GM18909 (cell line): Measurements from ENCODE around the gene NKTR.

ENCODE experiments used
- ATAC-seq: cut with Tn5 transposase; IDR thresholded peaks from one replicate; pipeline ENCODE4 v1.9.1; 2021; ENCODE audit warnings: mild to moderate bottlenecking; ENCODE audit not compliant: unreplicated experiment, poor library complexity

Gene NKTR

DNA sequence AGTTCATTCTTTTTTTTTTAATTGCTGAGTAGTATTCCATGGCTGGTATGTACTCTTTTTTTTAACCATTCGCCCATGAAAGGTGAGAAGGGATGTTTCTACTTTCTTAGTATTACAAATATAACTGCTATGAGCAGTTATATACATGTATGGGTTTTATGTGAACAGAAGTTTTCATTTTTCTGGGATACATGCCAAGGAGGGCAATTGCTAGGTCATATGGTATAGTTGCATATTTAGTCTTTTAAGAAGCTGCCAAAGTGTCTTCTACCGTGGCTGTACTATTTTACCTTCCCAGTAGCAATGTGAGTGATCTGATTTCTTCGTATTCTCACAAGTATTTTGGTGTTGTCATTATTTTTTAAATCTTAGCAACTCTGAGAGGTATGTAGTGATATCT, 73.7 kb downstream of the NKTR start:
- ATAC-seq = no peak

- ATAC-seq = no peak
Measured at GRCh38 chr3:42675909-42676308, 75.4 kb downstream of the NKTR start.

DNA sequence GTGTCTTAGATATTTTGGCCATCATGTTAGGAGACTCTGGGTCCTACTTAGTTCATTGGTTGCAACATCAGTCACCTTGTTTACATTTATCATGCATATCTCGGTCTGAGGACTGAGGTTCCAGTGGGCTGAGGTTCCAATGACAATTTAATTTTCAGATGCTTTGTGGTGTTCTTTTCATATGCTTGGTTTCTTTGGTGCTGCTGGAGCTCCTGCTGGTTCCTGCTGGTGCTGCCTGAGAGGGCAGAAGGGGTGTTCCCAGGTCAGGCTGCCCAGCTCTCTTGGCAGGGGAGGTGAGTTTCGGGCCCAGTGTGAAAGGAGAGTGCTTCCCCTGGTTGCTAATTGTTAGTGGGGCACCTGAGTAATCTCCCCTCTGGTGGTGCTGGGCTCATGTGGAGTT, 78.0 kb downstream of the NKTR start:
- ATAC-seq = no peak

- no peak for ATAC-seq
Measured at GRCh38 chr3:42680271-42680670, 79.8 kb downstream of the NKTR start.

DNA sequence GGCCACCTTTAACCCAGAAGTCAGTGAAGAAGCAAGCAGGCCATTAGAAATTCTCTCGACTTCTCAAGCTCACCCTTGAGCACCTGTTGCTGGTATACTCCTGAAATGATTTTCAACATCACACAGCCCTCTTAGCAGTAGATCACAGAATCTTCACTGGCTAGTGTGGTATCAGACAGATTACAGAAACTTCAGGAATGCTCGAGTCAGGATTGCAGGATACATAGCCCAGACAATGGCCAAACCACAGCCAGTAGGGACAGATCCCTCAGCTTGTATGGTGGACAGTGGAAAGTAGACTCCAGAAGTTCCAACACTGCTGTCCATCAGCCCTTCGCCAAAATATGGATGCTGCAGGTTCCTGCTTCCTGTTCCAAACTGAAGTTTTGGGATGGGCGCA, 80.3 kb downstream of the NKTR start:
- ATAC-seq = no peak

- ATAC-seq = no peak
Measured at GRCh38 chr3:42681361-42682038, 81.0 kb downstream of the NKTR start.

- no peak for ATAC-seq
Measured at GRCh38 chr3:42682301-42683070, 82.0 kb downstream of the NKTR start.

DNA sequence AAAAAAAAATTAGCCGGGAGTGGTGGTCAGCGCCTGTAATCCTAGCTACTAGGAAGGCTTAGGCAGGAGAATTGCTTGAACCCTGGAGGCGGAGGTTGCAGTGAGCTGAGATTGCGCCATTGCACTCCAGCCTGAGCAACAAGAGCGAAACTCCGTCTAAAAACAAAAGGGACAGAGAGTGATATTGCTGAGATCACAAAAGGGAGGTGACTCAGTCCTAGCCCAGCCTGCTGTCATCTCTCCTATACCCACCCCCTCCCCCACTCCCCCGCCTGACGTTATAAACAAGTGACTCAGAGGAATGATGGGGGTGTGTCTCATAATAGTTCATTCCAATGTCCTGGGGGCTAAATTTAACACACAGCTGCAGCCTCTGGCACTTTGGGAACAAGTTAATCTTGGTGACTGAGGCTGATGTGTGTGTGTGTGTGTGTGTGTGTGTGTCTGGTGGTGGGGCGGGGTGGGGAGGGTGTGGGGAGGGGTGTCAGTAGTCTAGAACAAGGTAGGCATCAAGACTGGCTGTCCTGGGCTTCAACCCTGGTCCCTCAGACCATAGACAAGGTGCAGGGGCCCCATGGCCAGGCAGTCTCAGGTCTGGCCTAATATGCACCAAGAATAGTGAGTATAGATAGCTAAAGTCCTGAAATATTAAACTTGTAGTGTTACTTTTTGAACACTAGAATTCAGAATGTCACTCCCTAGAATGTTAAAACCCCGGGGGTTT, 83.6 kb downstream of the NKTR start:
- ATAC-seq = no peak

GRCh38 chr3:42684632-42685362, 84.3 kb downstream of the NKTR start:
- ATAC-seq = no peak

- ATAC-seq = no peak
Measured at GRCh38 chr3:42685363-42685881, 84.9 kb downstream of the NKTR start, which contains the start of gene KLHL40. TSS of gene KLHL40 (plus strand) at chr3:42685537. CDS start at chr3:42685619, 82 bp downstream.

- ATAC-seq = no peak
Measured at GRCh38 chr3:42685891-42686820, 85.7 kb downstream of the NKTR start.

- ATAC-seq = no peak
Measured at GRCh38 chr3:42686832-42687650, 86.6 kb downstream of the NKTR start.

DNA sequence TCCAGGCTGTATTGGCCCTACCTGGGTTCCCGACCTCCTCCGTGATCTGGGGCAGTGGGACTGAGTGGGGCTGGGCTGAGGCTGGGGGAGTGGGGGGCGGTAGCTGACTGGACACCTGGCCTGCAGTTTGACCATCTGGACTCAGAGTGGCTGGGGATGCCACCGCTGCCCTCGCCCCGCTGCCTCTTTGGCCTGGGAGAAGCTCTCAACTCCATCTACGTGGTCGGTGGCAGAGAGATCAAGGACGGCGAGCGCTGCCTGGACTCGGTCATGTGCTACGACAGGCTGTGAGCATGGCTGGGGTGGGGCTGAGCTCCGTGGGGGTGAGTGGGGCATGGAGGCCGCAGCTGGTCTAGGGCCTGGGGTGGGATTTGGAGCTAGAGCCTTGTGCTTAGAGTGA, 87.5 kb downstream of the NKTR start:
- ATAC-seq = no peak

GRCh38 chr3:42688487-42689420, 88.3 kb downstream of the NKTR start:
- no peak for ATAC-seq

DNA sequence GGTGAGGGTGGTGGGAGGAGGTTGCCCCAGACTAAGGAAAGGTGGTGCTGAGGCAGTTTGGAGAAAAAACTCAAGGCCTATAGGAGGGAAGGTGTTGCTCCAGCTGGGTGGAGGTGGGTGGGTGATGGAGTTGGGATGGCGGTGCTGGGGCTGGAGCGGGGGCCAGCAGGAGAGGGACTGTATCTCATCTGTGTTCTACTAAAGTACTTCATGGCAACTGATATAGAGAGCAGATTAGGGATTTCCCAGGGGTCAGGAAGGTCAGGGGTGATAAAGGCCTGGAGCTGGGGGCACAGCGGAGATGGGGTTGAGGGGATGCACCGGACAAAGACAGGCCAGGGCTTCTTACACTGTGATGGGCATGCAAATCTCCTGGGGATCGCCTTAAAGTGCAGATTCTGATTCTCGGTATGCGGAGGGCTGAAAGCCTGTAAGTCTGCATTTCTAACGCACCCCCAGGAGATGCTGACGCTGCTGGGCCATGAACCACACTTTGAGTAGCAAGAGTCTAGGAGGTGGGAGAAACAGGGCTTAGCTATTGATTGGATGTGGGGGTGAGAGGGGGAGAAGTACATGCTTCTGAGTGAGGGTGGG, 89.0 kb downstream of the NKTR start:
- no peak for ATAC-seq

GRCh38 chr3:42690191-42690590, 89.7 kb downstream of the NKTR start:
- no peak for ATAC-seq
